Thyroid gland (tissue), 4 donors: ENCODE measurements around the gene IL6R. TPM values are rescaled to one million over a fixed set of nuclear protein-coding genes. Genes with fewer than 3 reads are reported as not detected.
"Not testable (repeated sequence)": the region's sequence is repeated elsewhere in the genome, so short reads cannot be mapped to it uniquely, and the experiment has no call there.

Source experiments
- DNase-seq, 2 donors: peaks; one replicate each; pipeline ENCODE4 v3.0.0-alpha.2; 2019
- H3K27ac ChIP-seq, 3 donors: fragments of 200-600 bp; sonication (generic); 1 replicate in 2 of 3; 2 replicates in 1 of 3; pipeline ENCODE4 v1.5.1; 2016 to 2019; ENCODE audit warnings: mild to moderate bottlenecking in 1 of 3, moderate library complexity in 1 of 3
- H3K27me3 ChIP-seq: fragments of 200-600 bp; sonication (generic); one replicate; pipeline ENCODE4 v1.5.1; 2019
- H3K36me3 ChIP-seq, 2 donors: fragments of 200-600 bp; sonication (generic); one replicate each; pipeline ENCODE4 v1.5.1; 2016 to 2019
- H3K4me1 ChIP-seq, 2 donors: fragments of 200-600 bp; sonication (generic); one replicate each; pipeline ENCODE4 v1.5.1; 2017 to 2019
- H3K4me3 ChIP-seq, 3 donors: fragments of 200-600 bp; sonication (generic); replicated peaks in 1 of 3; 1 replicate in 2 of 3; 2 replicates in 1 of 3; pipeline ENCODE4 v1.5.1; 2016; ENCODE audit warnings: mild to moderate bottlenecking in 1 of 3
- H3K9me3 ChIP-seq: fragments of 200-600 bp; sonication (generic); one replicate; pipeline ENCODE4 v1.5.1; 2017
- CTCF ChIP-seq, 6 experiments: fragments of 200-600 bp in 3 of 6; fragments of 450-650 bp in 3 of 6; sonication (generic) in 3 of 6; IDR thresholded peaks; one replicate each; pipeline ENCODE4 v1.5.1; 2016 to 2019; ENCODE audit warnings: antibody characterized with exemption in 6 of 6, mild to moderate bottlenecking in 2 of 6, inconsistent platforms in 1 of 6, moderate library complexity in 1 of 6
- POLR2A ChIP-seq, 2 donors: fragments of 450-650 bp; IDR thresholded peaks; one replicate each; pipeline ENCODE4 v1.6.1; 2017; ENCODE audit warnings: antibody characterized with exemption in 2 of 2, mild to moderate bottlenecking in 2 of 2, moderate library complexity in 1 of 2
- WGBS, 2 donors: methylation state at CpG; one replicate each; pipeline ENCODE4 v1.1.5; 2017; 5-methylcytosine and 5-hydroxymethylcytosine counted together
- intact Hi-C: fragments of 100-400 bp; cut with DNase I; formaldehyde crosslinking; loops from one replicate; pipeline ENCODE4 v1.15.1; 2023
- total RNA-seq, 4 donors: library from RNA; depleted of rRNA; stranded (reverse); fragments of >200 nt; gene quantifications; one replicate each; pipeline ENCODE4 v1.2.3, GENCODE V29; 2016

Gene IL6R
- total RNA-seq, 4 donors from 2014 or later: 4.4 to 15.3 (median 7.4) TPM

- Histone ChIP-seq H3K9me3 (no peaks in the 10 kb centered on the region), H3K27ac (no peak overlapping the region), H3K4me1 (no peaks in the 10 kb centered on the region), H3K27me3 (no peaks in the 10 kb centered on the region), H3K4me3 (no peak overlapping the region), H3K36me3 (no peaks in the 10 kb centered on the region)
- WGBS, 2 donors: 86 to 89% methylated on average over 6 of the region's 6 CpGs
- DNase-seq: no peak
- intact Hi-C loops: no loop called here
- TF ChIP-seq CTCF (IDR thresholded peaks at IDR 0.05) (no peak), POLR2A (IDR thresholded peaks at IDR 0.05) (no peak)
Observed at GRCh38 chr1:154371436-154371835, 33.7 kb upstream of the IL6R start.

GRCh38 chr1:154373777-154374357 is 31.3 kb upstream of the IL6R start:
- intact Hi-C loops, DNase-seq, H3K27ac ChIP-seq, H3K27me3 ChIP-seq, H3K4me1 ChIP-seq, H3K9me3 ChIP-seq, H3K36me3 ChIP-seq, H3K4me3 ChIP-seq: not testable (repeated sequence)
- 79 to 82% methylated on average over 7 of the region's 7 CpGs for WGBS, 2 donors

GRCh38 chr1:154379301-154379700 is 25.8 kb upstream of the IL6R start:
- Histone ChIP-seq H3K36me3 (no peaks in the 10 kb centered on the region), H3K27ac (no peak overlapping the region), H3K4me3 (no peak overlapping the region), H3K4me1 (no peaks in the 10 kb centered on the region), H3K9me3 (no peaks in the 10 kb centered on the region), H3K27me3 (no peaks in the 10 kb centered on the region)
- no peak for DNase-seq
- intact Hi-C loops: no loop called here
- no peak for TF ChIP-seq POLR2A (IDR thresholded peaks at IDR 0.05)
- TF ChIP-seq CTCF (IDR thresholded peaks at IDR 0.05): no peak
- WGBS, 2 donors: 78 to 82% methylated on average over 10 to 15 of the region's 16 CpGs

- 73 to 75% methylated on average over 8 of the region's 8 CpGs for WGBS, 2 donors
- intact Hi-C loops: no loop called here
Observed at GRCh38 chr1:154384650-154385489, 20.3 kb upstream of the IL6R start.

GRCh38 chr1:154386643-154387352 is 18.3 kb upstream of the IL6R start:
- no peak overlapping the region for H3K4me3 ChIP-seq
- no peak overlapping the region for H3K27ac ChIP-seq
- no peaks in the 10 kb centered on the region for H3K27me3 ChIP-seq
- no peaks in the 10 kb centered on the region for H3K4me1 ChIP-seq
- WGBS, 2 donors: 81 to 88% methylated on average over 11 of the region's 11 CpGs
- H3K36me3 ChIP-seq: no peaks in the 10 kb centered on the region
- no peak for DNase-seq
- intact Hi-C loops: no loop called here
- H3K9me3 ChIP-seq: no peaks in the 10 kb centered on the region
- TF ChIP-seq POLR2A (IDR thresholded peaks at IDR 0.05): no peak
- TF ChIP-seq CTCF (IDR thresholded peaks at IDR 0.05): no peak

More at GRCh38 chr1:154384650-154385489, 20.3 kb upstream of the IL6R start:
- Histone ChIP-seq H3K27me3 (no peaks in the 10 kb centered on the region), H3K27ac (no peak overlapping the region), H3K36me3 (no peaks in the 10 kb centered on the region), H3K4me3 (no peak overlapping the region), H3K4me1 (no peaks in the 10 kb centered on the region), H3K9me3 (no peaks in the 10 kb centered on the region)
- DNase-seq: no peak
- TF ChIP-seq CTCF (IDR thresholded peaks at IDR 0.05): no peak
- no peak for TF ChIP-seq POLR2A (IDR thresholded peaks at IDR 0.05)
